Measurements from ENCODE around the gene STX19.

STX19 gene

GRCh38 chr3:94036909-94037507 is 8.6 kb upstream of the STX19 start:
- no peak for DNase-seq

DNA sequence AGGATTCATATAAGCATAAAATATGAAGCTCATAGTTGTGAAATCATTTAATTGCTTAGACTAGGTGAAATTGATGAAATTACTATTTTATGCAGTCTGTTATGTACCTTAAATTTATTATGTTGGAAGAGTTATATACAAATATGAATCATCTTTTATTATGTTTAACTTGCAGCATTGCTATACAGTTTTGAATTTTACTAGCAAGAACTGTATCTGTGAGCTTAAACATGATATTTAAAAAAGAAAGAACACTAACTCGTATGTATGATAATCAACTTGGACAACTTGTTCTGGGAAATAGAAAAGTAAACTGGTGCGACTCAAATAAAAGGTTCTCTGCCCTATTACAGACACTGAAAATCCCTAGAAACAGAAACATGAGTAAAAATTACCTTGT is 1.8 kb downstream of the STX19 start:
- no peak for DNase-seq

- no peak for DNase-seq
Measured at GRCh38 chr3:94024385-94024784, 4.0 kb downstream of the STX19 start.

DNA sequence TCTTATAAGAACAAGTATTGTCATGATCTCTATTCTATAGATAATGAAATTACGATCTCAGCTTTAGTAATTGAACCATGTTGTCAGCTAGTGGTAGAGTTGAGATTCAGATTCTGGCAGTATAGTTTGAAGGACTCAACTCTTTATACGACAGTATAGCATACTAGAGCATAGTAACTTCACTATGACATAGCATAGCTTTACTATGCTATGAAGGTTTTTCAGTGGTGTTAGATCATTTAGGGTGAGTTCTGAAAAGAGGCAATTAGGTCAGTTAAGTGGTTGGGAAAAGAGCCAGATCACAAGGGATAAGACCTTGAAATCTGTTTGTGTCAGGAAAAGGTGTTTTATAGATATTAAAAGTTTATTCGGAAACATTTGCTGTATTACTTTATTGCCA is 8.1 kb downstream of the STX19 start:
- no peak for DNase-seq

- DNase-seq: no peak
Measured at GRCh38 chr3:94019659-94020058, 8.7 kb downstream of the STX19 start.

DNA sequence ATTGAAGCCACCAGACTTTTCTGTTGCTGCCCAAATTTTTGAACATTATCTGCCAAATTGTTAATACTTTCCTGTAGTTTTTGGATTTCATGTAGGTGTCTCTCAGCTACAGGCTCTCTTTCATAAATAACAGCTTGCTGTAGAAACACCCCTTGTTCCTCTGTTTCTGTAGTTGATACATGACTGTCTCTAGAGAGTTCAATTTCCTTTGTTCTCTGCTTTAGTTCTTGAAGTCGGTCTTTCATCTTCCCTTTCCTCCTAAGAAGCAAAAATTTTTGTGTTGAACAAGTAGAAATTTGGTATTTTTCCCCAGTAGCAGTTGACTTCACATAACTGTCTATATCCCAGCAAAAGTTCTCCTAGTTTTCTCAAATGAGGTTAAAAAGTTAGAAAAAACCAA is 13.4 kb downstream of the STX19 start:
- DNase-seq: no peak

DNA sequence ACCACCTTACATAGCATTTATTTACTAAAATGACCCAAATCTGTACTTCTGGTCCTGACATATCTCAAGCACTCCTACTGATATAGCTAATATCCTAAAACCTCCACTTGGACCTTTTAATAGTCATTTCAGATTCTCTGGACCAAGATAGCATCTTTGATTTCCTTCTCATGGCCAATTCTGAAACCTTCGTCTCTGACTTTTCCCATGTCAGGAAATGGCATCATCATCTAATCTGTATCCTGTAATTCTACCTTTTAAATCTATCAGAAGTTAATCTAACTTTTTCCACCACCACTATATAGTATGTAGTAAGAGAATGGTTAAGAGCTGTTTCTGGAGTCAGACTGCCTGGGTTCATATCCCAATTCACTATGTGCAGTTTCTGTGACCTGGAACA is 16.2 kb downstream of the STX19 start:
- DNase-seq: no peak

DNA sequence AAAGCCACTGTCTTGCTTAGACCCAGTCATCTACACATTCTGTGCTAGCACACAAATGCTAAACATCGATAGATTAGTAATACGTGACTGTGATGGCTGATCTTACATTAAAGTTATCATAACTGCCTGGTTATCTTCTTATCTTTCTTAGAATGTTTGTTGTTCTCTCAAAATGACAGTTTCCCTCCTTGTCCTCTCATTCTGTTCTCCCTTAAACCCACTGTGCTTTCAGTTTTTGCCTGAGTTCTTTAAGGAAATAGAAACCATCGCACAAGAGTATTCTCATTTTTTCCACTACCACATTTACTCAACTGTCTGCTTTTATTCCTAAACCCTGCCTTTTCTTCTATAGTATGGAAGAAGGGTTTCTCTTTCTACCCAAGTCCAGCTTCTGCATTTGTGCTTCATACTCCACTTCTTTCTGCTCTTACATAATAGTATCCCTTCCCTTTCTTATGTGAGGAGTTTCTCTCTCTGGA is 17.1 kb downstream of the STX19 start:
- DNase-seq: no peak

GRCh38 chr3:94009608-94010007 is 18.8 kb downstream of the STX19 start:
- no peak for DNase-seq

- DNase-seq: no peak
Measured at GRCh38 chr3:94008253-94008652, 20.1 kb downstream of the STX19 start.

- no peak for DNase-seq
Measured at GRCh38 chr3:94004301-94004910, 24.0 kb downstream of the STX19 start.

- no peak for DNase-seq
Measured at GRCh38 chr3:94001827-94002495, 26.4 kb downstream of the STX19 start.

- DNase-seq: no peak
Measured at GRCh38 chr3:94001191-94001590, 27.2 kb downstream of the STX19 start.

GRCh38 chr3:93994056-93994455 is 34.3 kb downstream of the STX19 start:
- no peak for DNase-seq

DNA sequence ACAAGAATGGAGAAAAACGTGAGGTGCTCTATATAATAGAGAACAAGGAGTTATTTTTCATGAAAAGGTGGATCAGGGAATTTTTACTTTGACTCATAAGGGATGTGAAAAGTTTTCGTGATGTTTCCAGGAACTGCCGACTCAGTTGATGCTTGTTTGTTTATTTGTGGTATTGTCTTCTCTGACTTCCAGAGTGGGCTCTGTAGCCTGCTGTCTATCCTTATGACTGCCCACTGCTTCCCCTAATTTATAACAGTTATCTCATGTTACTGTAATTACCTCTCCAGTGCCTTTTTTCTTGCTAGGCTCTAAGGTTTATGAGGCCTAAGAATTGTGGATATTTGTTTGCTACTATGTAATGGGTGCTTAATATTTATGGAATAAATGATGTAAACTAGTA is 36.2 kb downstream of the STX19 start:
- no peak for DNase-seq

DNA sequence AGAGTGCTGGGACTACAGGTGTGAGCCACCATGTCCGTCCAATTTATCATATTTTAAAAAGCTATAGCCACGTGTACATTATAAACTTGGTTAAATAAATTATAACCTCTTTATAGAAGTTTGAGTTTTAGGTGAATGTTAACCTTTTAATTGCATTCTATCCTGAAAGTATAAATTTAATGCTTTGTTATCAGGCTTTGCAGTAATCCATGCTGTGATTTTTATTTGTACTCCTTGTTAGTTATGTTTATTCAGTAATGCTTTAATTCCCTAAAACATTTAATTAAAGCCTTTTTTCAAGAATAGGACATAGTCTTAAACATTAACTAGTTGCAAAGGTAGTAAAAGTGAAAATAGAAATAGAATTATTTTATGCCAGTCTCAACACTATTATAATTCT is 36.8 kb downstream of the STX19 start:
- DNase-seq: no peak

- DNase-seq: no peak
Measured at GRCh38 chr3:93989241-93989640, 39.2 kb downstream of the STX19 start.

DNA sequence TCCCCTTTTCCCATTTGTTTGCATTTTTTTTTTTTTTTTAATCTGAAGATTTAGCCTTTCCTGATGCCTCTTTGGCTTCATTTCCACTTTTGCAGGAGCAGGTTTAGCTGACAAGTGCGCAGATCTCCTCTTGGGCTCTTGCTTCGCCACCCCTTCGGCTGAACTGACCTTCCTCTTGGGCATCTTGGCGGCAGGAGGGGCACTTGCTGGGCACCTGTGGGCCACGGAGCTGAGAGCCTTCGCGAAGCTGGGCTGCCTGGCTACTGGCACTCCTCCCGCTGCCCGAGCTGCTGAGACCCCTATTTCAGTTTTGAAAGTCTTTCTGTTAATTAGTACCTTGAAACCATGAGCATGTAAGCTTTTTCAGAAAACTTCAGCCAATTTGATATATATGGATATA is 39.6 kb downstream of the STX19 start:
- no peak for DNase-seq

DNA sequence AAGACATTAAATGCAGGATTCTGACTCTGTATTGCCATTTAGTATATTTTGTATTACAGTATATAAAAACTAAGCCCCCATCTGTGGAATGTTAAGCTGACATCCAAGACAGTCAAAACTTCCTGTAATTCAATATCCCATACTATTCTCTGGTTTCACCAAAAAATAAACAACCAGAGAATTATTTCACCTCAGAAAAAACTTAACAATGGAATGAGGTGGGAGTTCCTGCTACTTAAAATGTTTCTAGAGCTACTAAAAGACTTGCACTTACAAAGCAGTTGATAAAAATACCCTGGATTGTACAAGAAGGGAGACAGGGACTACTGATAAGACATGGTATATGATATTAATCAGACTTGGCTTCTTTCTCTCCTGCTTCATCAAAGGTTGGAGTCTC is 40.1 kb downstream of the STX19 start:
- DNase-seq: no peak

- DNase-seq: no peak
Measured at GRCh38 chr3:93984618-93985017, 43.8 kb downstream of the STX19 start.

DNA sequence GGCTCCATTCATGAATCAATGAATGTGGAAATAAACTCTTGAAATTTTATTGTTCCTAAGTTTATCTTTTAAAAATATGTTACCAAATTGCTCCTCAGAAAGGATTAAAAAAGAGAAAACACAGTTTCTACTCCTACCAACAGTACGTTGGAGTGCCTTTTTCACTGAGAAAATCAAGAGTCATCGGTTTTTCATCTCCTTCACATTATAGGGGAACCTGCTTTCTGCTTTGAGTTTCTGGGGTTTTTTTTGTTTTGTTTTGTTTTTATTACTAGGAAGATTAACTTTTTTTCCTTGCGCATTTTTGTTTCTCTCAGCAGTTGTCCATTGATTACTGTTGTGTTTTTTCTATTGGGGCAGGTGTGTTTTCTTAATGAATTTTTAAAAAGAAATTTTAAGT is 45.0 kb downstream of the STX19 start:
- no peak for DNase-seq

DNA sequence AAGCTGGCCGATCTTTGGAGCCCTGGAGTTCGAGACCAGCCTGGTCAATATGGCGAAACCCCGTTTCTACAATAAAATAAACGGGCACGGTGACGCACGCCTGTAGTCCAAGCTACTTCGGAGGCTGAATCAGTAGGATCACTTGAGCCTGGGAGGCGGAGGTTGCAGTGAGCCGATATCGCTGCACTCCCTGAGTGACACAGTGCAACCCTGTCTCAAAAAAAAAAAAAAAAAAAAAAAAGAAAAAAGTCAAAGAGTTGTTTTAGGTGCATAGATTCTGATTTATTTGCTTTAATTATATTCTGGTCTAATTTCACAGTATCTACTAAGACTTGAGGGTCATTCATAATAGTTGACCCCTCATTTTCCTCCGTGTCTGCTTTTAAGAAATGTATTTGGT is 46.7 kb downstream of the STX19 start:
- no peak for DNase-seq

DNA sequence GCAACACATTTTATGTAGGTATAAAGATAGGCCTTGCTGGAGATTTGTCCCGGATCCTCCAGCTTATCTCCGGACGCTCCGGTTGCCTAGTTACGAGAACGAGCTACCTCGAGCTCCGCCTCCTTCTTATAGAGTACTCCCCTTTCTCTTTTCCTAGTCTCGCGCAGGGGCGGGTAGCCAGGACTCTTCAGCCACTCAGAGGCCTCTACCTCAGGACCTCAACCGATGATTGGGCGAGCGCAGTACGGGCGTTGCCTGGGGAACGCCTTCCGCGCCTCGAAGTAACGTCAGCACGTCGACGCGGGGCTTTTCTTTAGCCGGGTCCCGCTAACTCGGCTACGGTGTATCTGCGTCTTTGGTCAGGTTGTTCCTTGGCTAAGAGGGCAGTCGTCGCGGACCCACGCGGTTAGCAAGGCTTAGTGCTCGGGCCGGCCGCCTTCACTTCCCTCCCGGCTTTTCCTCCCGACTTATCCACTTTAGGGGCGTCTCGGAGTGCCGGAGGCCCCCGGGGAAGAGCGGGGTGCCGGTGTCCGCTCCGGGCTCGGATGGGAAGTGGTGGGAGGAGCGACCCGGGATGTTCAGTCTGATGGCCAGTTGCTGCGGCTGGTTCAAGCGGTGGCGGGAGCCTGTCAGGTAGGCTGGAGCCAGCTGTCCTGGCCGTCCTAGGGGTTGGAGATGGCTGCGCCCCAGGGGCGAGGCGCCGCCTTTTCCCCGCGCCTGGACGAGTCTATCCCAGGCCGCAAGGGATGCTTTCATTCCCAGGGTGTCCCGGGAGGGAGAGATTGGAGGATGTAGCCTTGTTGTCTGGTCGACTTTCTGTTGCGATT is 48.3 kb downstream of the STX19 start, which contains the start of gene ARL13B:
ARL13B (plus strand) TSS at position 306 of the 827 bp plus-strand sequence; CDS start at position 575, 269 bp downstream.
- peak; percentile 94 for DNase-seq

Data from right kidney (tissue), 1 donor.